GM12873 (cell line): ENCODE data around the gene ZNF77.

Source experiments
- CTCF ChIP-seq: IDR thresholded peaks from 2 replicates; pipeline ENCODE4 v1.5.1; 2012; ENCODE audit warnings: low read depth, mild to moderate bottlenecking, moderate library complexity, low read length, control low read depth; ENCODE audit not compliant: insufficient read depth; ENCODE audit errors: missing control alignments

Gene ZNF77

GRCh38 chr19:2944775-2945574, at the start of gene ZNF77:
Gene ZNF77, minus strand, starts transcription at chr19:2944971. Its CDS starts 131 bp downstream, at chr19:2944840.
- no peak for TF ChIP-seq CTCF

- TF ChIP-seq CTCF, result no peak
Observed at GRCh38 chr19:2993579-2993978, 48.8 kb upstream of the ZNF77 start.

- TF ChIP-seq CTCF, result no peak
Observed at GRCh38 chr19:2992958-2993357, 48.2 kb upstream of the ZNF77 start.

GRCh38 chr19:2989236-2989946, 44.6 kb upstream of the ZNF77 start:
- TF ChIP-seq CTCF, result no peak

GRCh38 chr19:2988568-2988967, 43.8 kb upstream of the ZNF77 start:
- TF ChIP-seq CTCF, result no peak

- no peak for TF ChIP-seq CTCF
Observed at GRCh38 chr19:2987797-2988196, 43.0 kb upstream of the ZNF77 start.

GRCh38 chr19:2986951-2987524, 42.3 kb upstream of the ZNF77 start:
- TF ChIP-seq CTCF, result no peak
